Activated T-cell treated with anti-CD3 and anti-CD28 coated beads, Interleukin-2, amount 50 U/mL, for 1 hour (primary cell): ENCODE data around the gene SNX19.

ENCODE experiments used
- DNase-seq: peaks from one replicate; pipeline ENCODE4 v3.0.0-alpha.2; 2020

Gene SNX19

DNA sequence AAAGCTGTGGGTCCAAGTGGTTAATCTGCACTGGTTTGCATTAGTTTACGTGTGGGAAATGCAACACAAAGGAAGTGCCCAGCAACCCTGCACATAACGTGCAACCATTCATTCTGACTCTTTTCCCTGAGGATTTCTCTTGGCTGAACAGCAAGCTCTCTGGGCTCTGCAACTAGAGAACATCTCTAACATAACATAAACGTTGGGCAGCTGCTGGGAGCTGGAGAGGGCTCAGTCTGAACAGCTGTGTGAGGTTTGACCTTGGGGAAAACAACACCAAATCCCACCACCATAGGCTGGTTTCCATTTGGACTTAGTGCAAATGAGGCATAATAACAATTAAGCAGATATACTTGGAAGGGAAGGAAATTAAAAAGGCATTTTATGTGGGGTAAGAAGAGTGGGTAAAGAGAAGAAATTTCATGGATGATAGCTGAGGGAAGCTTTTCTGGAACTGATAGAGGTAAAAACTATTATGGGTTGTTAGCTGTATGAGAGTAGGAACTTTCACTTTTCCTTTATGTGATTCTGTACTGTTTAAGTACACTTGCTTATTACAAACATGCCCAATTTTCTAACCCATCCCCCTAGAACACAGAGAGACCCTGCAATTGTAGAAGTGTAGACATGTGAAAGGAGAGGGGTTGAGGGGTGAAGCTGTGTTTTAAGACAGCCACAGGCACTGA is 76.2 kb downstream of the SNX19 start:
- DNase-seq: no peak

DNA sequence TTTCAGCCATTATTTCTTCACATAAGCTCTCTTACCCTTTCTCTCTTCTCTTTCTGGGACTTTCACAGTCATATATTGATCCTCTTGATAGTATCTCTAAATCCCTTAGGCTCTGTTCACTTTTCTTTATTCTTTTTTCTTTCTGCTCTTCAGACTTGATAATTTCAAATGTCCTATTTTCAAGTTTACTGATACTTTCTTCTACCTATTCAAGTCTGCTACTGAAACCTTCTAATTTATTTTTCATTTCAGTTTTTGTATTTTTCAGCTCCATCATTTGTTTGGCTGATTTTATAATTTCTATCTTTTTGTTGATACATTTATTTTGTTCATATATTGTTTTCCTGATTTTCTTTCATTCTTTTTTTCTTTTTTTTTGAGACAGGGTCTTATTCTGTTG is 79.1 kb downstream of the SNX19 start:
- DNase-seq: no peak

DNA sequence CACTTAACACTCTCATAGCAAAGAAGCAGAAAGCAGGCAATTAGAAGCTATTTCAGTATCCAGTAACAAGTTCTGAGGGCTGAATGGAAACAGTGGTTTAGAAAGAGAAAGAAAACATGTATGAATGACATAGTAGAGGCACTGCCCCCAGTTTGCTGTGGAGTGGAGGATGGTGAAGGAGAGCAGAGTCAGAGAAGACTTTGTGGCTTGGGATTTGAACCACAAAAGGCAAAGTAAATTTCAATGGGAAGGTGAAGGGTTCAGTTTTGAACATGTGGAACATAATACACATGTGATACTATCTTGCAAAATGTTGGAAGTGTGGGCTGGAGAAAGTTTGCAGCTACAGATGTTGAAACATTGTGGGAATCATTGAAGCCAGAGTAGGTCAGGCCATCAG is 81.4 kb downstream of the SNX19 start:
- no peak for DNase-seq

DNA sequence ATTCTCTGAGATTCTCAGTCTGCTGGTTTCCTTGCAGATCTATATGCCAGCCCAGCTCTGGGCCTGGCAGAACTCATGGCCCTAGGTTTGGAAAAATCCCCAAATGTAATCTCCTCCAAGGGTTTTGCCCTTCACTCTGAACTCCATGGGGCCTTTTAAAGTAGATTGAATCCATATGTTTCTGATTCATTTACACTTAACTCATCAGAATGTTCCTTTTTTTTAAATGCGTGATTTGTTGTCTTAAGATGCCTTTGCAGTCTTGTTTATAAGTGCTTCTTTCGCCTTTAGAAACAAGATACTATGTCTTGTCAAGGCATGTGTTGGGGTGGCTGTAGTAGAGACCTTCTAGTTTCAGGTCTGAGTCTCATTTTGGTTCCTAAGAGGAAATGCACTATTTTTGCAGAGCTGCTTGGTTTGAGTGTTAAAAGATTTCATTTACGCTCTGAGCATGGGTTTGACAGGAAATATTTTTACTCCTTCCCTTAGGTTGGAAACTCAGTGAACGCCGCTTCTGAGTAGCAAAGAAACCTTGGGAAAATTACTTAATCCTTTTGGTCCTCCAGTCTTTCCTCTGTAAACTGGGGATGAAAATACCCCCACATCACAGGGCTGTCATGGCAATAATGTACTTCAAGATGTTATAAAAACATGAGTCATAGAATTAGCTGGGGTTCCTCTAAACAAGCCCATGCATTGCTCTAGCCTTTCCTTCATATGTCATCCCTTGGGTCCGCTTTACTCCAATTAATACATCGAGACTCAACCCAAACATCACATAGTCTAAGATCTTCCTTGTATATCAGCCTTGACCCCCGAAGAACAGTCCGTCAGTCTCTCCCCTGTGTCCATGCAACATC is 83.5 kb downstream of the SNX19 start:
- no peak for DNase-seq

DNA sequence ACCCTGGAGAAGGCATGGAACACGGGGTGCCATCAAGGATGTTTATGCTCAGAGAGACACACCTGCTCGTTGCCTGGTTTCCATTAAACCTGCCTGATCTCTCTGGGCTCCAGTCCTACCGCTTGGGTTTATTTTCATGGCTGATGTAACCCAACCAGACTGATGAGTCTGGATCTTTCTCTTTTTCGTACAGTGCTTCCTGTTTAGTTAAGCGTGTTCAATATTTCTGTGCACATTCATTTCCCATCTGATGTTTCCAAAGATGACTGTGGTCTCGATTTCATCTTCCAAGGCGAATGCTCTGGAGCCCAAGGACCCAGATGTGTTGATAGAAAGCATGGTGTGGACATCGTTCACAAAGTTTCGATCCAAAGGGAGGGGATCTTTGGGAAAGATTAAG is 84.3 kb downstream of the SNX19 start:
- no peak for DNase-seq

DNA sequence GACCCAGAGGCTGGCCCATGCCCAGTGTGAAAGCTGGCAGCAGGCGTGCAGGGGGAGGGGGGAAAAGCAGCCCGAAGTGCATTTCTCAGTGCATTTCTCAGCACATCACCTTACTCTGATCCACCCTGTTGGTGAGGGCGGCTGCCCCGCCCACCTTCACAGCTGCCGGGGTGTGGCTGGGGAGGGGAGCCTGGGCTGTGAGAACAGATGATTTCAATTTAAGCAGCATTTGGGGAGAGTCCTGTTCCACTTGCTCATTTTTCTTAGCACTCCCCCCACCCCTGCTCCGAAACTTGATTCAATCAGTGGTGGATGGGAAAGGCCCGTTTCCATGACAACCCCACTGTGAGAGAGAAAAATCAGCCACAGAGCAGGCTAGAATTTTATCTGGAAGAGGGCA is 84.8 kb downstream of the SNX19 start:
- DNase-seq: no peak

DNA sequence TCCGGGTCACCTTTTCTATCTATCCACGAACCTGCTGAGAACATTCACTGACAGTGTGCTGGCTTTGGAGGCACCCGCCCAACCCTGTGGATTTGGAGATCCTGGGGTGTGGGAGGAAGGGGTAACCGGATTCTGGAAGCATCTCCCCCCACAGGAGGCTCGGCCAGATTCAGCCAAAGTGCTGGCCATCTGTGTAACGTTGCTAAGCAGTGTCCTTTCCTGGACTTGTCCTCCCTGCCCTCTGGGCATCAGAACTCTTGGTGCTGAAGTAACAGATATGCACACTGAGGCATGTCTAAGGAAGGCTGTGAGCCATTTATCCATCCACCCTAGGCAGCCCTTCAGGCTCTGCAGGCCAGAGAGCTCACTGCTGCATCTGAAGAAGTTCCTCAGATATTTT is 85.7 kb downstream of the SNX19 start:
- DNase-seq: no peak

DNA sequence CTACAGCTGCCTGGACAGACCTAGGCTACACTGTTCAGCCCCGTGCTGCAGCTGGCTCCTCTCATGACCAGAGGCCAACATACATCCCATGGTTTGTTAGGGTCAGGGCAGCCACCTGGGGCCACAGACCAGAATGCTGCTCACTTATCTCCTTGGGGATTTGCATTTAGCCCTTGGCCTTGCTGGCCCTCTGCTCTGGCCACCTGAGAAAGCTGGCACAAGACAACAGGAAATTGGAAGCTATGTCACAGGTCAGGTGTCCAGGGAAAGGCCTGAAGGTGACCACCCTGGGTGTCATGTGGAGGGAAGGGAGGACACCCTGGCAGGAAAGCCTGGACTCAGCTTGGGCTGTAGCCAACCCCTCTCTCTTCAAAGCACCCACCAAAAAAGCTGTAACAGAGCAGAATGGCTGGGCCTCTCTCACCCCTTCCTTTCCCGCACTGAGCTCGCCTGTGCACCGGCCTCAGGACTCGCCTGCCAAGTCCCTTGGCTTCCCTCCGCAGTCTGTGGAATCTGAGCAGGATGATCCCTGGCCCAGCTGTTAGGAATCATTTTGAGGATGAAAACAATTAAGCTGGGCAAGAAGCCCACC is 86.3 kb downstream of the SNX19 start:
- no peak for DNase-seq

DNA sequence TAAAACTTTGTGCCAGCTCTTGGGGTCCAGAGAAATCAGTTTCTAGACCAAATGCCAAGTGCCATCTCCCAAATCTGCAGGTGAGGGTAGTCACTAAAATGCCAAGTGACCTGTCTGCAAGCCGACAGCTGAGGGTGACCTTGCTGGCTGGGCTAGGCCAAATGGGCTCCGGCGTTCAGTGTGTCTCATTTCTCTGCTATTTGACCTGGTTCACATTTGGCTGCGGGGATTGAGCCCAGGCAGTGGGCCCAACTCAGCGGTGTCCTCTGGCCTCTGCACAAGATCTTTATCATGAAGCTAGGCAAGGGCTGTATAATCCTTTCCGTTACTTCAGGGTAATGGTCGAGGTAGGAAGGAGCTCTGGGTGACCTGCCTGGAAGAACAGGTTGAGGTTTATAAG is 87.5 kb downstream of the SNX19 start:
- no peak for DNase-seq

DNA sequence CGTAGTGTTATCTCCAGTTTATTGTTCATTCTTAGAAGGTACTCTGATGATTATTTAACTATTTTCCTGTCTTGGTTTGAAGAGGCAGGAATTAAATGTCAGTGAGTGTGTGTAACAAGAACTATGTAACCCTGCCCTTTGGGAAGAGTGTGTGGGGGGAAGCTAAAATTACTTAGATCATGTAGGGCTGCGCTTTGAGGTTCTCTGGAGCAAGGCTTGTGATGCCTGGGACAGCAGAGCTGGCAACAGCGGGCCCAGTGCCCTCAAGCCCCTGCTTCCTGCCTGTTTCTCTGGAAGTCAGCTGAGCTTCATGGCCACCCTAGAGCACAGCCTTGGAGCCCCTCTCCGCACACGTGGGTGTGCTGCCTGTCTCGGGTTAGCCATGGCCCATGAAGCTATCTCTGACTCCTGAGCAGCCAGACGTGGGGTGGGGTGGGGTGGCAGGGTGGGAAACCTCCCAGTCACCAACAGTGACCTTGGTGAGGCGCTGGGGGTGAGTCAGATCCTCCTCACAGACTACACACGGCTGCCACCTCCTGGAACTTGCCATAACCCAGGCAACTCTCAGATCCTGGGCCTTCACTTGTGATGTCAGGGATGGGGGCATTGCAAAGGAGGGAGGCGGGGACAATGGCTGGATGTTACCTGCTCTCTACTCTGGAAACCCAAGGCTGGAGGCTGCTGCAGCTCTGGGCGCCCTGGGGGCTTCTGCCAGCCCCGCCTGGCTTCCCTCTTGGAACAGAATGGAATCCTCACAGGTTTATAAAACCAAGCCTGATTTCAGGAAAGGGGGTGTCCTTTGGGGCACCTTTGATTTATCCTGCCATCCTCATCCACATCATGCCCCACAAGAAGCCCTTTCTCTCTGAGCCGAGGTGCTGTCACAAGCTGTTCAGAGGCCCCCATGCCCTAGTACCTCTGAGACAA is 88.6 kb downstream of the SNX19 start:
- DNase-seq: no peak

DNA sequence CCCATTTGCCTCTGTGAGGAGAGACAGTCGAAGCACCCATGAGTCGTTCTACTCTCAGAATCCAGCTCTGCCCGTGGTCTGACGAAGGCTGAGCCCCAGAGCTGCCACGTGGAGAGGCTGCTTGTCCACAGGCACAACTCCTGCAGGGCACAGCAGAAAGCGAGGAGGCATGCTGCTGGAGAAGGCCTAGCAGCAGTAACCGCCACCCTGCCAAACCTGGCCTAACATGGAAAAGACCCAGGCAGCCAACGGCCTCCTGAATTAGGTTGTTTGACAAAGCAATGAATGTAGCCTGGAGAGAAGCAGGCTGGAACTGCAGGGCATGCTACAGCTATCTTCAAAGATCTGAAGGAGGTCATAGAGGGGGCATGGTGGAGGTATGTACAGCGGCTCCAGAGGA is 89.7 kb downstream of the SNX19 start:
- DNase-seq: no peak

DNA sequence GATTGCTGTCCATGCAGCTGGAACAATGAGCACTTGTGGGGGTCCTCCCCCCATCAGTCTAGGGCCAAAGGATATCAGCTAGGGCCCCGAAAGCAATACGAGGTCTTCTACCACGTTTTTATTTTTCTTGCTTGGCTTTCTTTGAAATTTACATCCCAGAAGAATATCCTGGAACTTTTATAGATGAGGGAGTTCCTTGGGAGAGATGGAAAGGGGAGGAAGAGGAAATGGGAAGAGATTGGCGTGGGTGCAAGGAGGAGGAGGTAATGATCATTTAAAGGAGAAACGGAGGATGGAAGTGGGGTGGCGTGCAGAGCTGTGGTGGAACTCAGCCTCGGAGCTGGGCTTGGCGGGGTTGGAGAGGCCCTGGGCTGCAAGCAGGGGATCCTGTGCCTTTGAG is 90.3 kb downstream of the SNX19 start:
- DNase-seq: no peak

DNA sequence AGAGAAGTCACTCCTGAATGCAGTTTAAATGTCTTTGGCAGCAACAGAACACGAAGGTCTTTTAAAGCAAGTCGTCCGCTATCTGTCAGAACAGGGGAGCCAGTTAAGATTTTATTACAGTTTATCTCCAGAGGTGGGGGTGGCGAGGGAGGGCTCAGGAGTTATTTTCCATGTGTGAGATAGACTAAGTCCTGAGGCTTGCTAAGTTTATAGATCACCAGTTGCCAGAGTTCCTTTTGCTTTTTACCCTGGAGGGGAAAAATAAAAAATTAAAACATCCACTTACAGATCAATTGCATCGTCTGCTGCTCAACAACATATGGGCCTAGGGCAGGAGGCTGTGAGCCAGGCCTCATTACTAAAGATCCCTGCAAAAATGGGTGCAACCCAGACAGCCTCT is 90.7 kb downstream of the SNX19 start:
- no peak for DNase-seq
